HCT116 (cell line): Measurements from ENCODE around the gene RPS6KA2. TPM values are rescaled to one million over a fixed set of nuclear protein-coding genes. Genes with fewer than 3 reads are reported as not detected.

Experiments
- ATAC-seq: fragments of 200-7000 bp; cut with Tn5 transposase; 2 replicates; pipeline ENCODE4 v1.9.1; 2020; ENCODE audit warnings: mild to moderate bottlenecking, moderate library complexity
- BruUV-seq: library from RNA; stranded (reverse); fragments of 400-500 nt; replicated peaks from 2 replicates; lab custom pipeline; 2021; lab: Mats Ljungman, UMichigan
- CTCF ChIA-PET: fragments of 300-600 bp; sonication (Branson Sonifier 250); formaldehyde crosslinking; loops from one replicate; lab custom pipeline; 2021; ENCODE audit warnings: antibody characterized with exemption; lab: Charles Lee
- POLR2A ChIA-PET: fragments of 300-600, 350-600 bp; sonication (Branson Sonifier 250); formaldehyde crosslinking; loops from one replicate; lab custom pipeline; 2021; ENCODE audit warnings: antibody characterized with exemption; lab: Charles Lee
- RAD21 ChIA-PET, 2 experiments: fragments of 300-600 bp; sonication (Branson Sonifier 250); formaldehyde crosslinking; loops; one replicate each; lab custom pipeline; 2023; ENCODE audit warnings: low total read pairs in 2 of 2; ENCODE audit not compliant: uncharacterized antibody in 2 of 2, unreplicated experiment in 2 of 2, low non-redundant PET in 1 of 2; lab: Charles Lee
- DNase-seq: peaks from one replicate; pipeline ENCODE4 v3.0.0-alpha.2; 2010; ENCODE audit warnings: low read depth, low spot score
- H2AFZ ChIP-seq: fragments of 200-600 bp; shearing (Covaris generic), sonication (generic); 2 replicates; pipeline ENCODE4 v1.6.1; 2017; ENCODE audit warnings: low read depth, mixed run types, mixed read lengths, antibody characterized with exemption, low read length; ENCODE audit not compliant: poor library complexity, severe bottlenecking
- H3K27ac ChIP-seq: 2 replicates; pipeline ENCODE4 v1.5.1; 2012; ENCODE audit warnings: low read depth, low read length
- H3K27me3 ChIP-seq: fragments of 200-600 bp; sonication (generic); 2 replicates; pipeline ENCODE4 v1.6.1; 2016; ENCODE audit warnings: mixed run types, low read length, mixed read lengths; ENCODE audit not compliant: insufficient read depth
- H3K36me3 ChIP-seq, 2 experiments: fragments of 200-500 bp in 1 of 2; fragments of 200-600 bp in 1 of 2; sonication (Bioruptor generic) in 1 of 2; sonication (generic) in 1 of 2; 2 replicates each; pipeline versions ENCODE4 v1.5.1 to v1.6.1; 2014 to 2016; ENCODE audit warnings: low read length in 2 of 2, inconsistent platforms in 1 of 2, mixed read lengths in 1 of 2, mixed run types in 1 of 2; ENCODE audit not compliant: insufficient read depth in 2 of 2, control insufficient read depth in 1 of 2
- H3K4me1 ChIP-seq, 2 experiments: fragments of 200-600 bp in 1 of 2; sonication (generic) in 1 of 2; 2 replicates each; pipeline versions ENCODE4 v1.5.1 to v1.6.1; 2012 to 2017; ENCODE audit warnings: low read length in 2 of 2, inconsistent platforms in 1 of 2, mild to moderate bottlenecking in 1 of 2, mixed read lengths in 1 of 2, mixed run types in 1 of 2, moderate library complexity in 1 of 2; ENCODE audit not compliant: insufficient read depth in 2 of 2, control insufficient read depth in 1 of 2
- H3K4me2 ChIP-seq: fragments of 200-600 bp; sonication (generic); 2 replicates; pipeline ENCODE4 v1.6.1; 2017; ENCODE audit warnings: mixed run types, low read length, mixed read lengths
- H3K4me3 ChIP-seq, 2 experiments: fragments of 200-600 bp in 1 of 2; sonication (generic) in 1 of 2; replicated peaks in 1 of 2; 2 replicates each; pipeline ENCODE4 v1.5.1; 2011 to 2016; ENCODE audit warnings: low read length in 2 of 2, control low read depth in 1 of 2, low read depth in 1 of 2, mild to moderate bottlenecking in 1 of 2, mixed read lengths in 1 of 2, mixed run types in 1 of 2
- H3K79me2 ChIP-seq: fragments of 200-600 bp; sonication (generic); 2 replicates; pipeline ENCODE4 v1.6.1; 2017; ENCODE audit warnings: mild to moderate bottlenecking, mixed run types, low read length, moderate library complexity, mixed read lengths; ENCODE audit not compliant: insufficient read depth
- H3K9ac ChIP-seq: fragments of 200-600 bp; sonication (generic); 2 replicates; pipeline ENCODE4 v1.6.1; 2016; ENCODE audit warnings: low read length, mixed read lengths
- H3K9me2 ChIP-seq: fragments of 200-600 bp; sonication (generic), shearing (Covaris generic); 2 replicates; pipeline ENCODE4 v1.6.1; 2017; ENCODE audit warnings: mixed run types, mild to moderate bottlenecking, moderate library complexity; ENCODE audit not compliant: insufficient read depth
- H3K9me3 ChIP-seq, 2 experiments: fragments of 200-500 bp in 1 of 2; fragments of 200-600 bp in 1 of 2; sonication (Bioruptor generic) in 1 of 2; sonication (generic) in 1 of 2; 2 replicates each; pipeline ENCODE4 v1.6.1; 2014 to 2017; ENCODE audit warnings: low read length in 2 of 2, mixed read lengths in 2 of 2, inconsistent platforms in 1 of 2, low read depth in 1 of 2, mild to moderate bottlenecking in 1 of 2, mixed run types in 1 of 2, moderate library complexity in 1 of 2; ENCODE audit not compliant: control insufficient read depth in 1 of 2, insufficient read depth in 1 of 2
- H4K20me1 ChIP-seq: fragments of 200-600 bp; sonication (generic), shearing (Covaris generic); 2 replicates; pipeline ENCODE4 v1.6.1; 2017; ENCODE audit warnings: mixed run types, mild to moderate bottlenecking, moderate library complexity; ENCODE audit not compliant: insufficient read depth
- CBX3 ChIP-seq: IDR thresholded peaks from 2 replicates; pipeline ENCODE4 v1.6.1; 2012; ENCODE audit warnings: low read depth
- CEBPB ChIP-seq: IDR thresholded peaks from 2 replicates; pipeline ENCODE4 v1.6.1; 2012; ENCODE audit warnings: low read depth
- CTCF ChIP-seq, 3 experiments: fragments of 200-600 bp in 1 of 3; sonication (generic) in 1 of 3; IDR thresholded peaks in 2 of 3; conservative IDR thresholded peaks in 1 of 3; 2 replicates each; pipeline ENCODE4 v1.5.1; 2012 to 2017; ENCODE audit warnings: low read depth in 2 of 3, low read length in 2 of 3, antibody characterized with exemption in 1 of 3, borderline replicate concordance in 1 of 3, control low read depth in 1 of 3, mild to moderate bottlenecking in 1 of 3, mixed read lengths in 1 of 3, mixed run types in 1 of 3, moderate library complexity in 1 of 3; ENCODE audit not compliant: insufficient read depth in 1 of 3
- EGR1 ChIP-seq: IDR thresholded peaks from 2 replicates; pipeline ENCODE4 v1.6.1; 2012; ENCODE audit warnings: low read depth
- EZH2 ChIP-seq: fragments of 200-600 bp; sonication (generic); IDR thresholded peaks from 2 replicates; pipeline ENCODE4 v1.6.1; 2017; ENCODE audit warnings: antibody characterized with exemption, mixed run types
- EZH2phosphoT487 ChIP-seq: fragments of 200-600 bp; IDR thresholded peaks from 2 replicates; pipeline ENCODE4 v1.6.1; 2018; ENCODE audit warnings: antibody characterized with exemption, borderline replicate concordance
- FOSL1 ChIP-seq: IDR thresholded peaks from 2 replicates; pipeline ENCODE4 v1.6.1; 2012; ENCODE audit warnings: low read depth
- POLR2A ChIP-seq: IDR thresholded peaks from 2 replicates; pipeline ENCODE4 v1.7.0; 2011; ENCODE audit warnings: borderline replicate concordance; ENCODE audit not compliant: insufficient read depth, insufficient read length; ENCODE audit errors: extremely low read depth
- POLR2AphosphoS5 ChIP-seq: IDR thresholded peaks from 2 replicates; pipeline ENCODE4 v1.6.1; 2011; ENCODE audit warnings: mild to moderate bottlenecking, low read depth, low read length, moderate library complexity
- SP1 ChIP-seq: IDR thresholded peaks from 2 replicates; pipeline ENCODE4 v1.6.1; 2012; ENCODE audit warnings: low read depth
- SRF ChIP-seq: IDR thresholded peaks from 2 replicates; pipeline ENCODE4 v1.6.1; 2012; ENCODE audit warnings: low read depth
- TCF7L2 ChIP-seq: IDR thresholded peaks from 2 replicates; pipeline ENCODE4 v1.7.0; 2011; ENCODE audit warnings: borderline replicate concordance, inconsistent platforms; ENCODE audit not compliant: insufficient read depth, insufficient read length; ENCODE audit errors: extremely low read depth
- ZBTB33 ChIP-seq: IDR thresholded peaks from 2 replicates; pipeline ENCODE4 v1.6.1; 2011; ENCODE audit warnings: mild to moderate bottlenecking, low read length, moderate library complexity; ENCODE audit not compliant: insufficient replicate concordance; ENCODE audit errors: extremely low read depth
- ZFX ChIP-seq: fragments of 450-650 bp; IDR thresholded peaks from 2 replicates; pipeline ENCODE4 v1.6.1; 2017
- ZNF274 ChIP-seq: fragments of 200-500 bp; sonication (Bioruptor generic); IDR thresholded peaks from 2 replicates; pipeline ENCODE4 v1.6.1; 2014; ENCODE audit warnings: mild to moderate bottlenecking, low read depth, low read length, inconsistent platforms
- intact Hi-C: fragments of 100-400 bp; cut with micrococcal nuclease; formaldehyde crosslinking; loops from 2 replicates; pipeline ENCODE4 v1.10.0; 2022
- total RNA-seq: library from RNA; stranded (reverse); gene quantifications from one replicate; pipeline ENCODE4 v1.2.1, GENCODE V29; 2021; ENCODE audit not compliant: unreplicated experiment

The RPS6KA2 gene
- total RNA-seq, 1 experiment from 2014 or later: 8.5 TPM

- H3K27ac ChIP-seq: no peak overlapping the region
- H4K20me1 ChIP-seq: no peaks in the 10 kb centered on the region
- no peak overlapping the region for H3K9ac ChIP-seq
- ATAC-seq (no peak), DNase-seq (no peak)
- H3K4me1 ChIP-seq: no peaks in the 10 kb centered on the region
- no peak overlapping the region for H3K4me3 ChIP-seq
- H3K27me3 ChIP-seq: no peaks in the 10 kb centered on the region
- no peak overlapping the region for H3K4me2 ChIP-seq
- no peaks in the 10 kb centered on the region for H3K79me2 ChIP-seq
- no peaks in the 10 kb centered on the region for H3K9me3 ChIP-seq
- ChIA-PET RAD21 (no interaction called here), CTCF (no interaction called here)
- no peaks in the 10 kb centered on the region for H3K36me3 ChIP-seq
- no peaks in the 10 kb centered on the region for H3K9me2 ChIP-seq
- intact Hi-C loops: no loop called here
- no TSS peak for BruUV-seq
- H2AFZ ChIP-seq: no peak overlapping the region
- TF ChIP-seq SP1: no peak
- no peak for TF ChIP-seq ZFX
- no peak for TF ChIP-seq CBX3
- no peak for TF ChIP-seq EZH2phosphoT487
- TF ChIP-seq FOSL1: no peak
- no peak for TF ChIP-seq CEBPB
- TF ChIP-seq, all 23 proteins: peak for 0
- POLR2A ChIA-PET: no interaction called here
Measured at GRCh38 chr6:166595949-166596348, 31.1 kb downstream of the RPS6KA2 start.

- POLR2A ChIA-PET: no interaction called here
- no peaks in the 10 kb centered on the region for H3K9me3 ChIP-seq
- no peak for TF ChIP-seq EZH2phosphoT487
- TF ChIP-seq EGR1: no peak
- TF ChIP-seq CEBPB: no peak
- no peak for TF ChIP-seq ZBTB33
- TF ChIP-seq POLR2AphosphoS5: no peak
- TF ChIP-seq ZNF274: no peak
- TF ChIP-seq FOSL1: no peak
- TF ChIP-seq CBX3: no peak
- no peak for TF ChIP-seq POLR2A
- TF ChIP-seq TCF7L2: no peak
- TF ChIP-seq SP1: no peak
- no peak for TF ChIP-seq SRF
- TF ChIP-seq CTCF (IDR thresholded peaks at IDR 0.05 in 2 of 3, conservative IDR thresholded peaks at IDR 0.05 in 1 of 3; ENCODE audit: borderline replicate concordance in 1 of 3, insufficient read depth in 1 of 3, low read depth in 2 of 3, low read length in 2 of 3): no peak
- no peak for TF ChIP-seq EZH2
- no peak overlapping the region for H2AFZ ChIP-seq
- H3K27me3 ChIP-seq: no peaks in the 10 kb centered on the region
- intact Hi-C loops: no loop called here
- H4K20me1 ChIP-seq: no peaks in the 10 kb centered on the region
- RAD21 ChIA-PET: no interaction called here
- no TSS peak for BruUV-seq
- CTCF ChIA-PET: no interaction called here
- ATAC-seq (no peak), DNase-seq (no peak)
- no peaks in the 10 kb centered on the region for H3K36me3 ChIP-seq
- no peaks in the 10 kb centered on the region for H3K4me1 ChIP-seq
- H3K4me2 ChIP-seq: no peak overlapping the region
- no peak overlapping the region for H3K9ac ChIP-seq
- H3K9me2 ChIP-seq: no peaks in the 10 kb centered on the region
- no peaks in the 10 kb centered on the region for H3K79me2 ChIP-seq
- no peak overlapping the region for H3K4me3 ChIP-seq
- H3K27ac ChIP-seq: no peak overlapping the region
Measured at GRCh38 chr6:166595061-166595780, 31.8 kb downstream of the RPS6KA2 start.
